Measurements from ENCODE around the gene EEFSEC.

The EEFSEC gene

GRCh38 chr3:128364808-128365360 is 211.6 kb downstream of the EEFSEC start:
- no peak for DNase-seq (ENCODE audit: low read depth in 2 of 2, low spot score in 1 of 2)

DNA sequence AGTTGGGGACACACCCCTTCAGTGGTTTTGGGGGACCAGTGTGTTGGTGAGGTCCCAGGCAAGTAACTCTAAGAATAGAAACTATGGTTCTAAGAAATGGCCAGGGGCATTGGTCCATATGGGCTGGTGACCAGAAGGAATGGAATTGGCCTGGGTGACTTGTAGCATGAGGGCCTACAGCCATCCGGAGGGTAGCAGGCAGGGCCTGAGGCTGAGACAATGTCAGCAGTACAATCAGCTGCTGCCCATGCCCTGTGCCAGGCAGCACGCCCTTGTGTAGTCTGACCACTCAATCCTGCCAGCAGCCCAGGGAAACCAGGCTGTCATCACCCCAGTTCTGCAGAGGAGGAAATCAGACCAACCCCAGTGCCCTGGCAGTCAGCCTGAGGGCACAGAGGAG is 212.9 kb downstream of the EEFSEC start:
- DNase-seq (ENCODE audit: low read depth in 2 of 2, low spot score in 1 of 2): no peak

- no peak for DNase-seq (ENCODE audit: low read depth in 2 of 2, low spot score in 1 of 2)
Measured at GRCh38 chr3:128366652-128367051, 213.4 kb downstream of the EEFSEC start.

GRCh38 chr3:128367221-128367620 is 213.9 kb downstream of the EEFSEC start:
- DNase-seq (ENCODE audit: low read depth in 2 of 2, low spot score in 1 of 2): no peak

GRCh38 chr3:128367761-128368160 is 214.5 kb downstream of the EEFSEC start:
- no peak for DNase-seq (ENCODE audit: low read depth in 2 of 2, low spot score in 1 of 2)

DNA sequence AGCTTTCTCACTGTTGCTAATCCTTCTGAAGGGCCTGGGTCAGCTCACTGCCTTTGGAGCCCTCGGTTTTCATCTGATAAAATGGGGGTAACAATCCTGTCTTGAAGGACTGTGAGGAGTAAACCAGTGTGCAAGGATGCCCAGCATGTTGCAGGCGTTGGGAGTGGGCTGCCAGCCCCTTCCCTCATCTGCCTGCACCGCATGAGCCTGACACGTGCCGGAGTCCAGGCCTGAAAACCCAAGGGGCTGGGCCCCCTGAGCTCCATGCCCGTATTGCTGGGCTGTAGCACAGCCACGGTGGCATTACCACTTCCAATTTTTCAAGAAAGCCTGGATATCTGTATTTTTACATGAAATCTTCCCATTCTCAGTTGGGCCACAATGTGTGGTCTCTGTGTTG is 215.3 kb downstream of the EEFSEC start:
- no peak for DNase-seq (ENCODE audit: low read depth in 2 of 2, low spot score in 1 of 2)

GRCh38 chr3:128369121-128369703 is 215.9 kb downstream of the EEFSEC start:
- DNase-seq (ENCODE audit: low read depth in 2 of 2, low spot score in 1 of 2): no peak

- no peak for DNase-seq (ENCODE audit: low read depth in 2 of 2, low spot score in 1 of 2)
Measured at GRCh38 chr3:128369881-128370642, 216.8 kb downstream of the EEFSEC start.

- no peak for DNase-seq (ENCODE audit: low read depth in 2 of 2, low spot score in 1 of 2)
Measured at GRCh38 chr3:128372281-128372680, 219.0 kb downstream of the EEFSEC start.

DNA sequence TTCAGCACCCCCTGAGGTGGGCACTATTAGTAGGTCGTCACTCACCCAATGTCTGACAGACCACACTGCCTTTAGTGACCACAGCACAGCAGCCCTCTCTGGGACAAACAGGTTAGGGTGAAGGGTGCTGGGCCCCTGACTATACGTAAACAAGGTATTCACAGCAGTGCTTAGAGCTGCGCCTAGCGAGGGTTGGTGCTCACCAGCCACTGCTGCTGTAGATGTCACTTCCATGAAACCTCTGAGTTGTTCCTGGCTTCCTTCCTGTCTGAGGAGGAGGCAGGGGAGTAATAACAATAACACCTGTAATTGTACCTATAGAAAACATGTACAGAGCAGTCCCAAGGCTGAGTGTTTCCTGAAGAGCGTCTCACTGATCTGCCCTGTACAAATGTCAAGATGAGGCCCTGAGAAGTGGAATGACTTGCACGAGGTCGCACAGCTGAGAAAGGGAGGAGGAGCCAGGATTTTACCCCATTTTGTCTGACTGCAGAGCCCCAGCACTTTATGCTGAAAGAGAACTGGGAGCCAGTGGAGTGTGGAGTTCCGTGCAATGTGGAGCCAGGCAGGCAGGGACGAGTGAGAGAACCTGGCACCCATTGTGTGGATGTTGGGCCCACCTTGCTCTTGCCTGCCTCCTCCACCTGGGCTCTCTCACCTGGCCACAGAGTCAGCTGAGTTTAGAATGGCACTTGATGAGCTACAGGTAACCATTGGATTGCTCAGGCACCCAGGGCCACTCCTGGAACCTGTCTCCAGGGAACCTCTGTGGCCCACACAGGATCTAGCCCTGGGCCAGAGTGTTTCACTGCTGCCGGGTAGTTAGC is 219.6 kb downstream of the EEFSEC start:
- DNase-seq (ENCODE audit: low read depth in 2 of 2, low spot score in 1 of 2): no peak

DNA sequence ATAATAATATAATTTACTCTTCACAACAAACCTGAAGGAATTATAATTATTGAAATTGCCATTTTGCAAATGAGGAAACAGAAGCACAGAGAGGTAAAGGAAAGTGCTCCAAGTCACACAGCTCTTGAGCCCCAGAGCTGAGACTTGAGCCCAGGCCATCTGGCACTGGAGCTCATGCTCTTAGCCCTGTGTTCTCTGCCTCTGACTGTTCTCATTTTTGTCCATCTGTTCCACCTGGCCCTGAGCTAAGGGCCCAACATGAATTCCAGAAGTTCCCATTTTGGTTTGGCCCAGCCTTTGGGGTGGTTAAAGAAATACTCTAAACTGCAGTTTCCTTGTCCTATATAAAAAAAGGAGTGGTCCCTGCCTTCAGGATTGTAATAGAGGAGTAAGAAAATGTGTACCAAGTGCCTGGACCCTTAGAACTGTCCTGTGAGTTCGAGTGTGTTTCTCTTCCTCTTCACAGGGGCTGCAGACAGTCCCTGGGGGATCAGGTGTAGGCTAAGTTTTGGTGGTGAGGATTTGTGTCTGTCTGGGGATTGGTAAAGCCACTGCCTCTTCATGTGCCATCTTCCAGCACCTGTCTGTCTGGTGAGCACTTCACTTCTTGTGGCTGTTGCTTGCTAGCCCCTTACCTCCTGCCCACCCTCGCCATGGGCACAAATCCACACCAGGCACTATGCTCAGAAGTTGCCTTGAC is 221.6 kb downstream of the EEFSEC start:
- no peak for DNase-seq (ENCODE audit: low read depth in 2 of 2, low spot score in 1 of 2)

GRCh38 chr3:128376516-128376915 is 223.2 kb downstream of the EEFSEC start:
- no peak for DNase-seq (ENCODE audit: low read depth in 2 of 2, low spot score in 1 of 2)

DNA sequence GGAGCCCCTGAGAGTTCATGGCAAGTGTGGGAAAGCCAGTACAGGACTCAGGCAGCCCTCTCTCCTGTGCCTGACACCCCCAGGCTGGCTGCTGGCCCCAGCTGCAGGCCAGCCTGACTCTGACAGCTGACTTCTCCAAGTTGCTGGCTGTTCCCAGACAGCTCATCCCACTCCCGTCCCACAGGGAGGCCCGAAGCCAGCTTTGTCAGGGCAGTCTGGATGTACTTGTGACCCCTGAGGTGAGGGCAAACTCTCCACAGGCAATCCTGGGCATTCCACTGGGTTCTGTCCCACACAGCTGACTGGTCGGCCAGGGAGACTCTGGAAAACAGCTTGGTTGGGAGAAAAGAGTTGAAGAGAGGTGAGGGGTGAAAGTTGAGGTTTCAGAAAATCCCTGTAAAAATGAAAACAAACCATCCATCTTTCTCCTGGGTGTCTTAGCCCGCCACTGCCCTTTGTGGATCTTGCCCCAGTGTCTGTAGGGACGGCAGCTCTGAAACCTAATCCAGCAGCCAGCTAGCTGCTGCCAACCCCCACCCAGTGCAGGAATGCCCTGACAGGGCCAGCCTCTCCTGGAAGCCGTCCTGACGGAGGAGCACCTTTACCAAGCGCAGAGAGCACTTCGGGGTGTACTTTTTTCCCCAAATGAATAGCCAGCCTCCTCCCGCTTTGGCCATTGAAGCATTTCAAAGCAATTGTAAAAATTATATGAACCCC is 225.5 kb downstream of the EEFSEC start:
- DNase-seq (ENCODE audit: low read depth in 2 of 2, low spot score in 1 of 2): no peak

DNA sequence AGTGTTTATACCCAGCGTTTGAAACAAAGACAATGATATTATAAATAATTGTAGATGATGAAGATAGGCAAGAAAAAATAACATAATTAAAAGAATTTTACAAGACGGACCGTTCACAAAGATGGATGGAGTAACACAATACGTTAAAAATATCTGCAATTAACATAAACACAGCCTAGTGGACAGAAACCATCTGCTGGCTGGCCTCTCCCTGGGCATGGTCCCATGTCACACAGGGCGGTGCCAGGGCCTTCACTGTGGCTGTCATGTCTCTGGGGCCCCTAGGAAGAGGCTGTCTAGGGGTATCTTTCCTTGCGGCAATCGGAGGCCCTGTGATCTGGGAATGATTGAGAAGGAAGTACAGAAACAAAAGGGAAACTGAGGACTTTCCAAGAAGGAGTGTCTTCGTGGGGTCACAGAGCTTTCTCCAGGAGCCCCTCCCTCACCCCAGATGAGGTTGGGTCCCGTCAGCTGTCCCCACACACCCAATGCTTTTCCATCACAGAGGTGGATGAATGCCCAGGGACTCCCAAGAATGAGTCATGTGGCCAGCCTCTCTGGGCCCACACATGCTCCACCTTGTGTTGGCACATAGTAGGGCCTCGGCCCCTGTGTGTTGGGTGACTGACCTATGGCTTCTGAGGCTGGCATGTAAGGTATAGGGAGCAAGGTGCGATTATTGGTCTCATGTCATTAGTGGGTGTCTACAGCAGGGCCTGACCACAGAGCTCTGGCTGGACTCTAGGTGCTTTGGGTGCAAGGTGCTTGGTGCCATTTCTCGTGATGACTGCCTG is 226.3 kb downstream of the EEFSEC start:
- no peak for DNase-seq (ENCODE audit: low read depth in 2 of 2, low spot score in 1 of 2)

- DNase-seq (ENCODE audit: low read depth in 2 of 2, low spot score in 1 of 2): no peak
Measured at GRCh38 chr3:128380295-128380694, 227.0 kb downstream of the EEFSEC start.

- no peak for DNase-seq (ENCODE audit: low read depth in 2 of 2, low spot score in 1 of 2)
Measured at GRCh38 chr3:128380719-128381118, 227.4 kb downstream of the EEFSEC start.

DNA sequence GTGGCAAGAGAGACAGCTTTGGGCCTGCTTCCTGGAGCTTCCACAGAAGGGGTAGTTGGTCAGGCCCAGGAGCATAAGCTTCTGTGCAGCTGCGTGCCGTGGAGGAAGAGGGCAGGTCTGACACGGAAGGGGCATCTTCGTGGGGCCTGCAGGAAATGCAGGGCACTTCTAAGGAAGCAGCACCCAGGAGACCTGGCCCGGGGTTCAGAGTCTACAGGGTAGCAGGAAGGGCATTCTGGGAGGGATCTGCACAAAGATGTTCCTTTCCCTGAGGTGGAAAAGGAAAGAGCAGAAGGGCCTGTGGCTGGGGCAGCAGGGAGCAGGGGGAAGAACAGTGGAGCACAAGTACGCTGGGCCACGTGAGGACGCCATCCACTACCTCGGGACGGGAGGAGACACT is 228.3 kb downstream of the EEFSEC start:
- no peak for DNase-seq (ENCODE audit: low read depth in 2 of 2, low spot score in 1 of 2)

DNA sequence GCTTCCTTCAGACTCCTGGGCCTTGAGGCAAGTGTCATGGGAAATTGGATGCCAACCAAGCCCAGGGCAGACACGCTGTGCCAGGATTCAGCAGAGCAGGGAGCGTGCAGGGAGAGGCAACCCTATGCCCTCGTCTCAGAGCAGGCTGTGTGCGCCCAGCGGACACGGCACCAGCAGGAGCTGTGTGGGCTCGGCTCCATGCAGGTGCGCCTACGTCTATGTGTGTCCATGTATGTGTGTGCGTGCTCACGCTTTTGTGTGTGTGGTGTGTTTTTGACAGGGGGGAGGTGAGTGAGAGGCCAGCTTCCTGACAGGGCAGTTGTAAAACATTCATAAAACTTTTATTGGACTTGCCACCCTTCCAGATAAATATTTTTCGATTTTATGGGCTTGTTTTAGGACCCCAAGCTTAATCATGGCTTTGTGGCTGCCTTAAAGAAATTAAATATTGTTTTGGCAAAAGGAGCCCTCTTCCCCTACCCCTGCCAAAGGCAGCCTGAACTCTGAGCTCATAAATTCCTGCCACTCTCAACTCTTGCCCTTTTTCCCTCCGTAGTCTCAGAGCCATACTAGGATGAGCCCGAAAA is 229.0 kb downstream of the EEFSEC start:
- DNase-seq (ENCODE audit: low read depth in 2 of 2, low spot score in 1 of 2): no peak

Data from stimulated activated CD8-positive, alpha-beta memory T cell treated with anti-CD3 and anti-CD28 coated beads, Interleukin-4, amount 100 ng/mL, for 1 hour (primary cell).